ENCODE data around the gene LARP1B. TPM values are rescaled to one million over a fixed set of nuclear protein-coding genes. Genes with fewer than 3 reads are reported as not detected.

The LARP1B gene
- total RNA-seq, 2 experiments from 2014 or later: 8.4 to 8.9 TPM

DNA sequence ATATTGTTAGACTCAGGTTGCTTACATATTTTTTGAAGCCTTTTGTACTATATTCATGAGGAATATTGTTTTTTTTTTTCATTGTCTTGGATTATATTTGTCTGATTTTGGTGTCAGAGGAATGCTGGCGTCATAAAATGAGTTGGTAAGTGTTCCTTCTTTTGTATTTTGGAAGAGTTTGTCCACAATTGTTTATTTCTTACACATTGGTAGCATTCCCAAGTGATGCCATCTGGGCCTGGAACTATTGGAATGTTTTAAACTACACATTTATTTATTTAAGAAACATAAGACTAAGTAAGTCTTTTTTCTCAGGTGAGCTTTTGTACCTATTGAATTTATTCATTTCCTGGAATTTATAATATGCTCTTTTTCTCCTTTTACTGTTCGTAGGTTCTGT lies 107.6 kb downstream of the LARP1B start:
- Mint-ChIP-seq H3K27ac (no peak overlapping the region), H3K9me3 (no peaks in the 10 kb centered on the region), H3K36me3 (ENCODE audit: low read depth) (no peaks in the 10 kb centered on the region), H3K27me3 (no peaks in the 10 kb centered on the region), H3K4me3 (no peak overlapping the region), H3K4me1 (ENCODE audit: low read depth) (no peaks in the 10 kb centered on the region)
- H3K36me3 ChIP-seq (ENCODE audit: insufficient read depth, low read length): no peaks in the 10 kb centered on the region
- H3K9me3 ChIP-seq (ENCODE audit: control insufficient read depth in 1 of 2, insufficient read depth in 1 of 2, low read length in 2 of 2): no peaks in the 10 kb centered on the region
- intact Hi-C loops (cut with DNase I, micrococcal nuclease): no loop called here
- no peak for DNase-seq
- ChIA-PET CTCF (no interaction called here), POLR2A (no interaction called here)
- no peak for ATAC-seq (ENCODE audit: poor library complexity)
- H3K27me3 ChIP-seq (ENCODE audit: control insufficient read depth in 1 of 2, insufficient read depth in 2 of 2, low read length in 2 of 2): no peaks in the 10 kb centered on the region
- TF ChIP-seq, protein P1, sequence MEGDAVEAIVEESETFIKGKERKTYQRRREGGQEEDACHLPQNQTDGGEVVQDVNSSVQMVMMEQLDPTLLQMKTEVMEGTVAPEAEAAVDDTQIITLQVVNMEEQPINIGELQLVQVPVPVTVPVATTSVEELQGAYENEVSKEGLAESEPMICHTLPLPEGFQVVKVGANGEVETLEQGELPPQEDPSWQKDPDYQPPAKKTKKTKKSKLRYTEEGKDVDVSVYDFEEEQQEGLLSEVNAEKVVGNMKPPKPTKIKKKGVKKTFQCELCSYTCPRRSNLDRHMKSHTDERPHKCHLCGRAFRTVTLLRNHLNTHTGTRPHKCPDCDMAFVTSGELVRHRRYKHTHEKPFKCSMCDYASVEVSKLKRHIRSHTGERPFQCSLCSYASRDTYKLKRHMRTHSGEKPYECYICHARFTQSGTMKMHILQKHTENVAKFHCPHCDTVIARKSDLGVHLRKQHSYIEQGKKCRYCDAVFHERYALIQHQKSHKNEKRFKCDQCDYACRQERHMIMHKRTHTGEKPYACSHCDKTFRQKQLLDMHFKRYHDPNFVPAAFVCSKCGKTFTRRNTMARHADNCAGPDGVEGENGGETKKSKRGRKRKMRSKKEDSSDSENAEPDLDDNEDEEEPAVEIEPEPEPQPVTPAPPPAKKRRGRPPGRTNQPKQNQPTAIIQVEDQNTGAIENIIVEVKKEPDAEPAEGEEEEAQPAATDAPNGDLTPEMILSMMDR (IDR thresholded peaks at IDR 0.05): no peak
- H3K4me3 ChIP-seq (ENCODE audit: low read length): no peak overlapping the region
- no peak overlapping the region for H3K27ac ChIP-seq (ENCODE audit: low read depth in 1 of 2, low read length in 2 of 2)
- H3K4me1 ChIP-seq (ENCODE audit: insufficient read depth, low read length): no peaks in the 10 kb centered on the region

DNA sequence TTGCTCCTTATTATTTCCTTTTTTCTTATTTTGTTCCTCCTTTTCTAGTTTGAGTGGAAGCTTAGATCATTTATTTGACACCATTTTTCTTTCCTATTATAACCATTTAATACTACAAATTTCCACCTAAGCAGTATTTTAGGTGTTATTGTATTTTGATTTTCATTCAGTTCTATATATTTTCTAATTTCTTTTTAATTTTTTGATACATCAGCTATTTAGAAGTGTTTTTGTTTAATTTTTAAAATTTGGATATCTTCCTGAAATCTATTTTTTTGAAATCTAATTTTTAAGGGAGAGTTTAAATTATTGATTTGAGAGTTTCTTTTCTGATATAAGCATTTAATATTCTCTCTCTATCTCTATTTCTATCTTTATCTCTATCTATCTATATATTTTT lies 108.1 kb downstream of the LARP1B start:
- H3K36me3 ChIP-seq (ENCODE audit: insufficient read depth, low read length): no peaks in the 10 kb centered on the region
- no peak overlapping the region for H3K27ac ChIP-seq (ENCODE audit: low read depth in 1 of 2, low read length in 2 of 2)
- ChIA-PET CTCF (no interaction called here), POLR2A (no interaction called here)
- H3K4me3 ChIP-seq (ENCODE audit: low read length): no peak overlapping the region
- intact Hi-C loops (cut with DNase I, micrococcal nuclease): no loop called here
- Mint-ChIP-seq H3K9me3 (no peaks in the 10 kb centered on the region), H3K27ac (no peak overlapping the region), H3K4me1 (ENCODE audit: low read depth) (no peaks in the 10 kb centered on the region), H3K36me3 (ENCODE audit: low read depth) (no peaks in the 10 kb centered on the region), H3K27me3 (no peaks in the 10 kb centered on the region), H3K4me3 (no peak overlapping the region)
- DNase-seq: no peak
- H3K27me3 ChIP-seq (ENCODE audit: control insufficient read depth in 1 of 2, insufficient read depth in 2 of 2, low read length in 2 of 2): no peaks in the 10 kb centered on the region
- ATAC-seq (ENCODE audit: poor library complexity): no peak
- no peaks in the 10 kb centered on the region for H3K4me1 ChIP-seq (ENCODE audit: insufficient read depth, low read length)
- TF ChIP-seq, protein P1 (IDR thresholded peaks at IDR 0.05): no peak
- H3K9me3 ChIP-seq (ENCODE audit: control insufficient read depth in 1 of 2, insufficient read depth in 1 of 2, low read length in 2 of 2): no peaks in the 10 kb centered on the region

DNA sequence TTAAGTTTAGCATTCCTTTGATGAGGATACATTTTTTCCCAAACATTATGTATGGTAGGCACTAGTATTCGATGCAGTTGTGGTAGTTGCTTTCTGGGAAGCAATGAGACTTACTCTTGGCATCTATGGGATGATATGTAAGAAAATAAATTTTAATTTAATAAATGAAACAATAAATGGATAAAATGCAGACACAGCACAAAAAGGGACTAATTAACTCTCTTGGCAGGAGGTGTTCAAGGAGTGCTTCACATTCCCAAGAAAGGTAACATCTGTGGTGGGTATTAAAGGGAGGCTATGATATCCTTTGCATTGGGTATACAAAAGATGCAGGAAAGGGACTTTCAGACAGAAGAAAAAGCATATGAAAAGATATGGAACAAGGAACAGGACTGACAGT lies 115.5 kb downstream of the LARP1B start:
- Mint-ChIP-seq H3K27me3 (no peaks in the 10 kb centered on the region), H3K9me3 (no peaks in the 10 kb centered on the region), H3K4me1 (ENCODE audit: low read depth) (no peaks in the 10 kb centered on the region), H3K27ac (no peak overlapping the region), H3K4me3 (no peak overlapping the region), H3K36me3 (ENCODE audit: low read depth) (peaks cover 4% of the 10 kb centered on the region)
- ATAC-seq (ENCODE audit: poor library complexity) (no peak), DNase-seq (no peak)
- Histone ChIP-seq H3K27ac (ENCODE audit: low read depth in 1 of 2, low read length in 2 of 2) (no peak overlapping the region), H3K4me1 (ENCODE audit: insufficient read depth, low read length) (no peaks in the 10 kb centered on the region), H3K27me3 (ENCODE audit: control insufficient read depth in 1 of 2, insufficient read depth in 2 of 2, low read length in 2 of 2) (no peaks in the 10 kb centered on the region), H3K4me3 (ENCODE audit: low read length) (no peak overlapping the region), H3K36me3 (ENCODE audit: insufficient read depth, low read length) (no peaks in the 10 kb centered on the region), H3K9me3 (ENCODE audit: control insufficient read depth in 1 of 2, insufficient read depth in 1 of 2, low read length in 2 of 2) (no peaks in the 10 kb centered on the region)
- TF ChIP-seq, protein P1 (IDR thresholded peaks at IDR 0.05): no peak
- ChIA-PET CTCF (no interaction called here), POLR2A (no interaction called here)
- intact Hi-C loops (cut with DNase I, micrococcal nuclease): no loop called here

All from CD4-positive, alpha-beta T cell (primary cell).